Kidney epithelial cell (primary cell): Measurements from ENCODE around the gene AMZ2. TPM values are rescaled to one million over a fixed set of nuclear protein-coding genes. Genes with fewer than 3 reads are reported as not detected.

Experiments
- DNase-seq: peaks from one replicate; pipeline ENCODE4 v3.0.0-alpha.2; 2010; ENCODE audit warnings: low read depth
- H3K27me3 ChIP-seq: 2 replicates; pipeline ENCODE4 v1.6.0; 2011; ENCODE audit warnings: low read length; ENCODE audit not compliant: control insufficient read depth, insufficient read depth
- H3K36me3 ChIP-seq: 2 replicates; pipeline ENCODE4 v1.5.1; 2011; ENCODE audit warnings: low read length; ENCODE audit not compliant: control insufficient read depth, insufficient read depth
- H3K4me3 ChIP-seq: 2 replicates; pipeline ENCODE4 v1.5.1; 2011; ENCODE audit warnings: low read depth, mild to moderate bottlenecking, control low read depth, low read length
- CTCF ChIP-seq: IDR thresholded peaks from 2 replicates; pipeline ENCODE4 v1.5.1; 2011; ENCODE audit warnings: mild to moderate bottlenecking, moderate library complexity, low read length, control low read depth, inconsistent platforms; ENCODE audit not compliant: insufficient read depth, poor library complexity, severe bottlenecking
- total RNA-seq: library from RNA; depleted of rRNA; stranded (reverse); fragments of >200 nt; gene quantifications from 2 replicates; pipeline ENCODE4 v1.2.3, GENCODE V29; 2015

The AMZ2 gene
- total RNA-seq, 1 donor from 2014 or later: 99.7 TPM

- H3K36me3 ChIP-seq: no peaks in the 10 kb centered on the region
- TF ChIP-seq CTCF: no peak
- H3K27me3 ChIP-seq: peaks cover 23% of the 10 kb centered on the region
- no peak overlapping the region for H3K4me3 ChIP-seq
- no peak for DNase-seq
These were observed 47.2 kb downstream of the AMZ2 start for GRCh38 chr17:68295086-68295485.

GRCh38 chr17:68296217-68297191 is 48.7 kb downstream of the AMZ2 start:
- TF ChIP-seq CTCF: no peak
- no peak for DNase-seq
- Histone ChIP-seq H3K4me3 (no peak overlapping the region), H3K27me3 (peaks cover 15% of the 10 kb centered on the region), H3K36me3 (no peaks in the 10 kb centered on the region)

- Histone ChIP-seq H3K27me3 (peaks cover 14% of the 10 kb centered on the region), H3K4me3 (no peak overlapping the region), H3K36me3 (no peaks in the 10 kb centered on the region)
- no peak for TF ChIP-seq CTCF
- no peak for DNase-seq
These were observed 49.4 kb downstream of the AMZ2 start for GRCh38 chr17:68297195-68297594.

GRCh38 chr17:68298601-68299000 is 50.8 kb downstream of the AMZ2 start:
- no peaks in the 10 kb centered on the region for H3K36me3 ChIP-seq
- no peak for DNase-seq
- H3K27me3 ChIP-seq: peaks cover 5% of the 10 kb centered on the region
- no peak overlapping the region for H3K4me3 ChIP-seq
- no peak for TF ChIP-seq CTCF

- H3K27me3 ChIP-seq: no peaks in the 10 kb centered on the region
- DNase-seq: no peak
- TF ChIP-seq CTCF: no peak
These were observed 52.0 kb downstream of the AMZ2 start for GRCh38 chr17:68299817-68300216.

More at GRCh38 chr17:68299817-68300216, 52.0 kb downstream of the AMZ2 start:
- H3K4me3 ChIP-seq: no peak overlapping the region
- H3K36me3 ChIP-seq: no peaks in the 10 kb centered on the region
